ENCODE measurements around the gene COMMD3. TPM values are rescaled to one million over a fixed set of nuclear protein-coding genes. Genes with fewer than 3 reads are reported as not detected.

Gene COMMD3
- total RNA-seq, 1 experiment from 2014 or later = 2.4 TPM

DNA sequence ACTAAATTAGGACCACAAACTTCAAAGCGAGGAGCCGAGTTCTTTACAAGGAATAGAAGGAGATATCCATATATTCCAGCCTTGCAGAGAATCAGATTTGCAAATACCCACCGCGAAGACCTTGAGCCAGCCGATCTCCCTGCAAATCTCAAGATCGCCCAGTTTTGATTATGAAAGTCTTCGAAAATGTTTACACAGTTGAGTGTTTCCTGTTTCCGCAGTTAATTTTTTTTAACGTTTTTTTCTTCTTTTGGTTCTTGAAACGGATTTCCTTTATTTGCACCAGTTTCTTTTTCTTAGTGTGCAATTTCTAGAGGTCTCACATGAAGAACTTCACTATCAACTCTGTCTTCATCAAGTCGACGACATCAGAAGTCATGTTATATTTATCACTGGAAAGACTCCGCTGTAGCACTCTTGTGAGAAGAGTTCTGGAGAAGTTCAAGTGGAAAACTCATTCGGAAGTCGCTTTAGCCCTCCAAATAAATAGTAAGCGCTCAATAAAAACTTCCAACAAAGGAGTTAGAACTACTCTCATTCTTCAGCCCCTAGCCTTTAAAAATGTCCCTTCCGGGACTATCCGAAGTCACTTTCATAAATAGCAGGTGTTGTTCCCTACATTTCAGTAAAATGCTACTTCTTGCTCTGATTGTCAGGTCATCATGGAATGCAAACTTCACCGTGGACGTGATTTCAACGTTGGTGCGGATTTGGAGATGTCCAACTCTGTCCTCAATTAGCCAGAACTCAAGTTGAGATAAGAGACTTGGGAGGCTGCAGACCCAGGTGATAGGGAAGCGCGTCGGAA is 17.2 kb downstream of the COMMD3 start:
- peaks cover 56% of the 10 kb centered on the region; the same call in 1 of the 2 replicates for H3K27me3 ChIP-seq (ENCODE audit: insufficient read depth, low read length)
- Mint-ChIP-seq H3K27ac (no peak overlapping the region), H3K27me3 (ENCODE audit: low read depth) (peaks cover 94% of the 10 kb centered on the region)

More for the DNA sequence above, 17.2 kb downstream of the COMMD3 start:
- peaks cover 14% of the 10 kb centered on the region for H3K23me2 ChIP-seq (ENCODE audit: insufficient read length, low read depth, low read length, poor library complexity, severe bottlenecking)
- no peaks in the 10 kb centered on the region for H3K4me1 ChIP-seq (ENCODE audit: insufficient read depth, low read length)
- no peak overlapping the region for H2BK20ac ChIP-seq (ENCODE audit: low read depth, low read length, poor library complexity, severe bottlenecking)
- peak overlapping the region; percentile 38 for H3K4me2 ChIP-seq (ENCODE audit: insufficient read depth, insufficient read length, low read length)
- H2AFZ ChIP-seq (ENCODE audit: low read length) = no peak overlapping the region
- H4K8ac ChIP-seq (replicated peaks; ENCODE audit: insufficient read length, low read depth, low read length) = no peak overlapping the region
- H4K91ac ChIP-seq (ENCODE audit: insufficient read length, low read depth, low read length) = no peak overlapping the region
- no peak overlapping the region for H2BK15ac ChIP-seq (ENCODE audit: low read depth, low read length)
- H2BK5ac ChIP-seq (ENCODE audit: insufficient read length, low read length) = no peak overlapping the region
- peak overlapping the region; percentile 23 to 73 for H3K4me3 Mint-ChIP-seq
- DNase-seq = no peak
- no peak overlapping the region for H3K14ac ChIP-seq (ENCODE audit: insufficient read depth, low read length)
- H2BK120ac ChIP-seq (ENCODE audit: low read depth, low read length, poor library complexity, severe bottlenecking) = no peak overlapping the region
- H3K18ac ChIP-seq (ENCODE audit: insufficient read length, low read depth, low read length) = no peak overlapping the region
- WGBS (ENCODE audit: extremely low coverage, insufficient read length, low lambda C conversion rate) = no CpG with 5 or more reads among the region's 25 CpGs
- no peak overlapping the region for H3K56ac ChIP-seq (ENCODE audit: insufficient read length, low read depth, low read length)
- TF ChIP-seq, protein P1, sequence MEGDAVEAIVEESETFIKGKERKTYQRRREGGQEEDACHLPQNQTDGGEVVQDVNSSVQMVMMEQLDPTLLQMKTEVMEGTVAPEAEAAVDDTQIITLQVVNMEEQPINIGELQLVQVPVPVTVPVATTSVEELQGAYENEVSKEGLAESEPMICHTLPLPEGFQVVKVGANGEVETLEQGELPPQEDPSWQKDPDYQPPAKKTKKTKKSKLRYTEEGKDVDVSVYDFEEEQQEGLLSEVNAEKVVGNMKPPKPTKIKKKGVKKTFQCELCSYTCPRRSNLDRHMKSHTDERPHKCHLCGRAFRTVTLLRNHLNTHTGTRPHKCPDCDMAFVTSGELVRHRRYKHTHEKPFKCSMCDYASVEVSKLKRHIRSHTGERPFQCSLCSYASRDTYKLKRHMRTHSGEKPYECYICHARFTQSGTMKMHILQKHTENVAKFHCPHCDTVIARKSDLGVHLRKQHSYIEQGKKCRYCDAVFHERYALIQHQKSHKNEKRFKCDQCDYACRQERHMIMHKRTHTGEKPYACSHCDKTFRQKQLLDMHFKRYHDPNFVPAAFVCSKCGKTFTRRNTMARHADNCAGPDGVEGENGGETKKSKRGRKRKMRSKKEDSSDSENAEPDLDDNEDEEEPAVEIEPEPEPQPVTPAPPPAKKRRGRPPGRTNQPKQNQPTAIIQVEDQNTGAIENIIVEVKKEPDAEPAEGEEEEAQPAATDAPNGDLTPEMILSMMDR (conservative IDR thresholded peaks at IDR 0.05) = no peak
- H3K9me3 ChIP-seq (ENCODE audit: control insufficient read depth, low read depth, low read length) = no peaks in the 10 kb centered on the region
- H3T11ph ChIP-seq (ENCODE audit: low read length) = no peak overlapping the region
- H3K79me2 ChIP-seq (ENCODE audit: insufficient read depth, low read length) = no peaks in the 10 kb centered on the region
- H3K79me1 ChIP-seq (ENCODE audit: insufficient read depth, low read depth, low read length, poor library complexity, severe bottlenecking) = no peaks in the 10 kb centered on the region
- H2BK12ac ChIP-seq (ENCODE audit: insufficient read length, low read depth, low read length) = no peak overlapping the region
- no peak overlapping the region for H2AK5ac ChIP-seq (ENCODE audit: insufficient read length, low read length)
- H3K27ac ChIP-seq (ENCODE audit: insufficient read length, low read depth, low read length) = no peak overlapping the region
- peaks cover 6 to 17% of the 10 kb centered on the region in 2 experiments for H3K4me1 Mint-ChIP-seq
- no peaks in the 10 kb centered on the region for H4K20me1 ChIP-seq (ENCODE audit: control insufficient read depth, insufficient read depth, insufficient read length)
- no peak overlapping the region for H4K5ac ChIP-seq (ENCODE audit: insufficient read length, low read depth, low read length)
- H3K36me3 Mint-ChIP-seq (ENCODE audit: insufficient read depth in 1 of 3, low read depth in 3 of 3) = 0 out of 7 replicates have a peak, but pooled peaks cover 0 to 5% (median 0%) of the 10 kb centered on the region in 3 experiments
- H3K9ac ChIP-seq (ENCODE audit: extremely low read depth, insufficient read length, low read length) = no peak overlapping the region
- no peak overlapping the region for H3K4ac ChIP-seq (ENCODE audit: low read depth, low read length)
- no peak overlapping the region for H3K23ac ChIP-seq (ENCODE audit: insufficient read length, low read depth, low read length)
- H3K9me3 Mint-ChIP-seq = no peaks in the 10 kb centered on the region; a peak in 3 of 5 replicates

All from H9 (cell line).